Bronchial smooth muscle cell (primary cell): ENCODE measurements around the gene SH2D4B. TPM values are rescaled to one million over a fixed set of nuclear protein-coding genes. Genes with fewer than 3 reads are reported as not detected.

Source experiments
- total RNA-seq: library from RNA; depleted of rRNA; stranded (reverse); fragments of >200 nt; gene quantifications from 2 replicates; pipeline ENCODE4 v1.2.1, GENCODE V29; 2014

The SH2D4B gene
- total RNA-seq = under 0.01 TPM in 1 of 2 replicates, not detected in the other

DNA sequence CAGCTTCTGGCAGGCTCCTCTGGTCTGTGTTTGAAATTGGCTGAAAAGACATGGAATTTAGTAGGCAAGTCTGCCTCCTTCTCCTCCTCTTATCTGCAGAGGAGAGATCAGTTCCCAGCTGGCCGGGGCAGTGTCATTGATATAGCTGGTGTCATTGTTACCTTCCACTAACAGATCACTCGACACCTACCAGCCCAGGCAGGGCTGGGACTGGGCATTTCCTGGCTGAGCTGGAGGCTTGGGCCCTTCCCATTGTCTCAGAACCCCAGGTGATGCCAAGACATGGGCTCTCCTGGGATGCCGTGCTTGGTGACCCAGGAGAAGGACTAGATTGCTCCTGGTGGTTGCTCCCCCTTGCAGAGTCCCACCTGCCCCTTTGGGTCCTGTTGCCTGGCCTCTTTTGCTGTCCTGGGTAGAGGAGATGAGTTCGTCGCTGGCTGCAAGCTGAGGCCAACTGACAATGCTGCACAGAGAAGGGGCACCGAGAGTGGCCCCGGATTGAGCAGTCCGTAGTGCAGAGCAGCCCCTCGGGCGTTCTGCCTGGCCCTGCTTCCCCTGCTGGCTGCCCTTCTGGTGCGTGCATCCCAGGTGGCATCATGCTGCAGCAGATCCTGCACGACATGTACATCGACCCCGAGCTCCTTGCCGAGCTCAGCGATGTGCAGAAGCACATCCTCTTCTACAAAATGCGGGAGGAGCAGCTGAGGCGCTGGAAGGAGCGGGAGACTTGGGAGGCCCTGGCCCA lies at the start of gene SH2D4B:
Gene SH2D4B, plus strand, starts transcription at position 167 of the 745 bp plus-strand sequence. Its CDS starts 430 bp downstream, at position 597.

Other genes with a start within 250 kb of the SH2D4B start
- not detected in 2 replicates for gene MAT1A, start 248.2 kb upstream of the SH2D4B start, total RNA-seq
- not detected in 2 replicates for gene DYDC1, start 181.1 kb upstream of the SH2D4B start, total RNA-seq
- under 0.01 TPM in 1 of 2 replicates, not detected in the other for gene DYDC2, start 181.1 kb upstream of the SH2D4B start, total RNA-seq
- 0.32 and 0.77 TPM in 2 replicates for gene PRXL2A, start 129.4 kb upstream of the SH2D4B start, total RNA-seq
- gene TSPAN14, start 83.6 kb upstream of the SH2D4B start, total RNA-seq = 7.4 and 12.5 TPM in 2 replicates